ENCODE measurements around the gene APOBEC3H. TPM values are rescaled to one million over a fixed set of nuclear protein-coding genes. Genes with fewer than 3 reads are reported as not detected.
"Not testable (repeated sequence)": the region's sequence is repeated elsewhere in the genome, so short reads cannot be mapped to it uniquely, and the experiment has no call there.

The APOBEC3H gene
- total RNA-seq, 1 donor, result 0.45 TPM

DNA sequence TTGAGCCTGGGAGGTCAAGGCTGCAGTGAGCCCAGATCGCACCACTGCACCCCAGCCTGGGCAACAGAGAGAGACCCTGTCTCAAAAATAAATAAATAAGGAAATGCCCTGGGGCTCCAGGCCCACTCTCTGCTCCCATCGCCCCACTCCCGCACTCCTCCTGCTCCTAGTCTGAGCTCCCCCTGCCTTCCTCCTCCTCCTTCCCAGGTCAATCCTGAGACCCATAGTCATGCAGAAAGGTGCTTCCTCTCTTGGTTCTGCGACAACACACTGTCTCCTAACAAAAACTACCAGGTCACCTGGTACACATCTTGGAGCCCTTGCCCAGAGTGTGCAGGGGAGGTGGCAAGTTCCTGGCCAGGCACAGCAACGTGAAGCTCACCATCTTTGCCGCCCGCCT is 26.9 kb upstream of the APOBEC3H start:
- TF ChIP-seq, protein P1, sequence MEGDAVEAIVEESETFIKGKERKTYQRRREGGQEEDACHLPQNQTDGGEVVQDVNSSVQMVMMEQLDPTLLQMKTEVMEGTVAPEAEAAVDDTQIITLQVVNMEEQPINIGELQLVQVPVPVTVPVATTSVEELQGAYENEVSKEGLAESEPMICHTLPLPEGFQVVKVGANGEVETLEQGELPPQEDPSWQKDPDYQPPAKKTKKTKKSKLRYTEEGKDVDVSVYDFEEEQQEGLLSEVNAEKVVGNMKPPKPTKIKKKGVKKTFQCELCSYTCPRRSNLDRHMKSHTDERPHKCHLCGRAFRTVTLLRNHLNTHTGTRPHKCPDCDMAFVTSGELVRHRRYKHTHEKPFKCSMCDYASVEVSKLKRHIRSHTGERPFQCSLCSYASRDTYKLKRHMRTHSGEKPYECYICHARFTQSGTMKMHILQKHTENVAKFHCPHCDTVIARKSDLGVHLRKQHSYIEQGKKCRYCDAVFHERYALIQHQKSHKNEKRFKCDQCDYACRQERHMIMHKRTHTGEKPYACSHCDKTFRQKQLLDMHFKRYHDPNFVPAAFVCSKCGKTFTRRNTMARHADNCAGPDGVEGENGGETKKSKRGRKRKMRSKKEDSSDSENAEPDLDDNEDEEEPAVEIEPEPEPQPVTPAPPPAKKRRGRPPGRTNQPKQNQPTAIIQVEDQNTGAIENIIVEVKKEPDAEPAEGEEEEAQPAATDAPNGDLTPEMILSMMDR (IDR thresholded peaks at IDR 0.05; ENCODE audit: insufficient read depth, low read length), result no peak
- H3K4me3 ChIP-seq (ENCODE audit: low read depth, low read length), result no peak overlapping the region
- no peak for DNase-seq (ENCODE audit: low read depth)

DNA sequence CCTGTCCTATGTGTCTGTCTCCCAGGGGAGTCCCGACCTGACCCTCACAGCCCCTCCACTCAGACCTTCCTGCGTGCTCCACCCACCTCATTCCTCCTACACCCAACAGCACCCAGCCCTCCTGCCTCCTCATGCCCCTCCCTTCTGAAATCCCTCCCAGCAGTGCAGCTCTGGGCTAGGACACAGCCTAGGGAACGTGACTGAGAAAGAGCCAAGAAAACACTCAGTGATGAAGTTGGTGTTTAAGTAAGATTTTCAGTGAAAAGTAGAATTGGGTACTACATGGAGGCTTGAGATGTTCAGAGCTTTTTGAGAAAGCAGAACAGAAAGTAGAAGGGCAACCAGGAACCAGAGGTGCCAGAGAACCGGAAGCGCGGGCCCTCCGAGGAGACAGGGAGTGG is 24.5 kb upstream of the APOBEC3H start:
- not testable (repeated sequence) for H3K4me3 ChIP-seq (ENCODE audit: low read depth, low read length); DNase-seq (ENCODE audit: low read depth)

DNA sequence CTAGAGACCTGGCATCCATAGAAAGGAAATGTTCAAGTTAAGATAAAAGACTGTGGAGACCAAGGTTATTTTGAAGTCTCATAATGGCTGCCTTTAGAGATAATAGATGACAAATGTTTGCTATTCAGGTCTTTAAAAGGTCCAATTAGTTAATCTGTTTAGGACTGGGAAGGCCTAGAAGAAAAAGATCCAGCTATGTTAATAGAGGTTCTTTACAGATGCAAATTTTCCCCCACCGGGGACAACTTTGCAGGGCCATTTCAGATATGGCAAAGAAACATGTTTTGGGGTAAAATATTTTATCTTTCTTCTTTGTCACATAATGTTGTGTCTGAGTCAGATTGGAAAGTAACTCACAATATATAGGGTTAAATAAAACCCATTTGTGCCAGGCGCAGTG is 23.1 kb upstream of the APOBEC3H start:
- TF ChIP-seq, protein P1 (IDR thresholded peaks at IDR 0.05; ENCODE audit: insufficient read depth, low read length), result no peak
- no peak overlapping the region for H3K4me3 ChIP-seq (ENCODE audit: low read depth, low read length)
- no peak for DNase-seq (ENCODE audit: low read depth)

DNA sequence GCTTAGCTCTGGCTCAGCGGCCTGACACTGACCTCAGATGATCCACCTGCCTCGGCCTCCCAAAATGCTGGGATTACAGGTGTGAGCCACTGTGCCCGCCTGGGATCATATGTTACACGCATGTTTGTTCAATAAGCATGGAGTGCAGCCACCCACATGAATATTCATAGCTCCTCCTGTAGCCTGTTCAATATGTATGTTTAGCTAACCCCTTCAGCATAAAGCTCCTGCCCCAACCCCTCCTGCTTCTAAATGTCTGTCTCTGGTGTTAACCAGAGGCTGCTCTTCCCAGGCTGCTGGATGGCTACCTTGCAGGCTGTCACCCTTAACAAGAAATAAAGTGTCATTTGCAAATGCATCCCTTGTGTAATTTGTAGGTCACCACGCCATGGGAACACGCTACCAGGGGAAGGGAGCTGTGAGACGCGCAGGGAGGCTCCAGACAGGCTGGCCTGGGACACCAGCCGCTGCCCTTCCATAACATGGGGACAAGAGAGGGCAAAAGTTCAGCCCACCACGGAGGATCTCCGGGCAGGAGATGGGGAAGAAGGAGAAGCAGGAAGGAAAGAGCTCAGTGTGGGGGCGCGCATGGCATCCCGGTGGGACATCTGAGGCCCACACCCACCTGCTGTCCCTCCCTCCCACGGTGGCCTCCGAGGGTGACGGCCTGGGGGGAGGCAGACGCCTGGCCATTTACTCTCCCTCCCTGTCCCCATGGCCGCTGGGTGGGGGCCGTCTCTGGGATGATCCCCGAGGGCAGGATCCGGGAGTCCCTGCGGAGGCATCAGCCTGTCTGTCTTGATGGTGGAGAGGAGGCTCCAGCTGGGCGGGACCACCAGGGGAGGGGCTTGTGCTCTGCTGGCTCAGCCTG is 20.7 kb upstream of the APOBEC3H start:
- peak overlapping the region; percentile 33 for H3K4me3 ChIP-seq (ENCODE audit: low read depth, low read length)

DNA sequence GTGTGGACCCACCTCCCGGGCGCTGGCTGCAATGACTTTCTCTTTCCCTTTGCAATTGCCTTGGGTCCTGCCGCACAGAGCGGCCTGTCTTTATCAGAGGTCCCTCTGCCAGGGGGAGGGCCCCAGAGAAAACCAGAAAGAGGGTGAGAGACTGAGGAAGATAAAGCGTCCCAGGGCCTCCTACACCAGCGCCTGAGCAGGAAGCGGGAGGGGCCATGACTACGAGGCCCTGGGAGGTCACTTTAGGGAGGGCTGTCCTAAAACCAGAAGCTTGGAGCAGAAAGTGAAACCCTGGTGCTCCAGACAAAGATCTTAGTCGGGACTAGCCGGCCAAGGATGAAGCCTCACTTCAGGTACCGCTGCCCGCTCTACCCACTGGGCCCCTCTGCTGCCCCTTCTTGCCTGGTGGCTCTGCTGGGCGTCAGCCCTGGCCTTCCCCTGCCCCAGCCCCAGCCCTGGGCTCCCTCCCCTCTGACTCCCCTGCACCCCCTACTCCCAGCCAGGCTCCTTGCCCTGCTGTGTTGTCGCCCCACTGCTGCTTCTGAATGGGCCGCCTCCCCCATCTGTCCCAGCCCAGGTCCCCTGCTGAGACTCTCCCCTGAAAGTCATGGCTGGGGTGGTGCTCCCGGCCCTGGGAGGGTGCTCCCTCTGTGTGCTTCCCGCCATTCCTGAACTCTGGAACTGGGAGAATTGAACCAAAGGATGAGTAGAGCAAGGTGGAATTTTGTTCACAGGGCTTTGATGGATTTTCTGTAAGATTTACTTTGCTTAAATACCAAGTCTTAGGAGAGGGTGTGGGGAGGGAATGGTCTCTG is 19.8 kb upstream of the APOBEC3H start, which contains the start of gene APOBEC3G:
APOBEC3G (plus strand) TSS at position 250 of the 815 bp plus-strand sequence; CDS start at position 337, 87 bp downstream.
- peak within 1 kb of the TSS; percentile 65 for H3K4me3 ChIP-seq (ENCODE audit: low read depth, low read length)
- DNase-seq (ENCODE audit: low read depth), result peak; percentile 64

More for the DNA sequence above, 20.7 kb upstream of the APOBEC3H start:
- DNase-seq (ENCODE audit: low read depth), result not testable (repeated sequence)

DNA sequence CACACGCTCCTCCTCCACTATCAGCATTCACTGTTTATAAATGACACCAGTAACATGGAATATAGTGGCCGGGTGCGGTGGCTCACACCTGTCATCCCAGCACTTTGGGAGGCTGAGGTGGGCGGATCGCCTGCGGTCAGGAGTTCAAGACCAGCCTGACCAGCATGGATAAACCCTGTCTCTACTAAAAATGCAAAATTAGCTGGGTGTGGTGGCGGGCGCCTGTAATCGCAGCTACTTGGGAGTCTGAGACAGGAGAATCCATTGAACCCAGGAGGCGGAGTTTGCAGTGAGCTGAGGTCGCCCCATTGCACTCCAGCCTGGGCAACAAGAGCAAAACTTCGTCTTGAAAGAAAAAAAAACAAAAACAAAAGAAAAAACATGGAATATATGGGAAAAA is 19.1 kb upstream of the APOBEC3H start:
- DNase-seq (ENCODE audit: low read depth), result not testable (repeated sequence)
- peak overlapping the region; percentile 65 for H3K4me3 ChIP-seq (ENCODE audit: low read depth, low read length)

DNA sequence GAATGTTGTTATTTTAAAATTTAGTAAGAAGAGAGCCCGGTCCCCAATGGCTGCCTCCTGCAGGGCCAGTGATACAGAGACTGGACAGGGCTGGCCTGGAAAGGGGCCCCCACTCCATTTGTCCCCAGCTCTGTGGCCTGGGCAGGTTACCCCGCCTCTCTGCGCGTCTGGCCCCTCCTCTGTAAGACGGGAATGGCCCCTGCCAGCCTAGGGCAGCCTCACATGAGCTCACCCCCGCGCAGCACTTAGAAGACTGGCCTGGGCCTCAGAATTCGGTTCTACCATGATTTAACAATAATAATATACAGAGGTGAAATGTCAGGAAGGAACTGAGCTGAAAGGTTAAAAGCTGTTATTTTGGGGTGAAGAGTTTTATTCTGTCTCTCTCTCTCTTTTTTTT is 18.7 kb upstream of the APOBEC3H start:
- no peak overlapping the region for H3K4me3 ChIP-seq (ENCODE audit: low read depth, low read length)
- no peak for DNase-seq (ENCODE audit: low read depth)
- TF ChIP-seq, protein P1 (IDR thresholded peaks at IDR 0.05; ENCODE audit: insufficient read depth, low read length), result no peak

DNA sequence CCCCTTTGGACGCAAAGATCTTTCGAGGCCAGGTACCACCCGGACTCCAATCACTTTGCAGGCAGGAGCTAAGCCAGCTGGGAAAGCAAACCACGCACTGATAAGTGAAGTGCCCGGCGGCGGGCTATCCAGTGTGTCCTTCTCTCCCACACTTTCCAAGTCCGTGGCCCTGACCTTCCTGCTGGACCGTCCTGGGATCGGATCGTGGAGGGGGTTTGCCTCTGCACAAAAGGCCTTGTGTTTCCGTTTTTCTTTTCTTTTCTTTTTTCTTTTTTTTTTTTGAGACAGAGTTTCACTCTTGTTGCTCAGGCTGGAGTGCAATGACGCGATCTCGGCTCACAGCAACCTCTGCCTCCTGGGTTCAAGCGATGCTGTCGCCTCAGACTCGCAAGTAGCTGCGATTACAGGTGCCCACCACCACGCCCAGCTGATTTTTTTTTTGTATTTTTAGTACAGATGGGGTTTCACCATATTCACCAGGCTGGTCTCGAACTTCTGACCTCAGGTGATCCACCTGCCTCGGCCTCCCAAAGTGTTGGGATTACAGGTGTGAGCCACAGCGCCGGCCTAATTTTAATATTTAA is 17.9 kb upstream of the APOBEC3H start:
- not testable (repeated sequence) for H3K4me3 ChIP-seq (ENCODE audit: low read depth, low read length); DNase-seq (ENCODE audit: low read depth)

DNA sequence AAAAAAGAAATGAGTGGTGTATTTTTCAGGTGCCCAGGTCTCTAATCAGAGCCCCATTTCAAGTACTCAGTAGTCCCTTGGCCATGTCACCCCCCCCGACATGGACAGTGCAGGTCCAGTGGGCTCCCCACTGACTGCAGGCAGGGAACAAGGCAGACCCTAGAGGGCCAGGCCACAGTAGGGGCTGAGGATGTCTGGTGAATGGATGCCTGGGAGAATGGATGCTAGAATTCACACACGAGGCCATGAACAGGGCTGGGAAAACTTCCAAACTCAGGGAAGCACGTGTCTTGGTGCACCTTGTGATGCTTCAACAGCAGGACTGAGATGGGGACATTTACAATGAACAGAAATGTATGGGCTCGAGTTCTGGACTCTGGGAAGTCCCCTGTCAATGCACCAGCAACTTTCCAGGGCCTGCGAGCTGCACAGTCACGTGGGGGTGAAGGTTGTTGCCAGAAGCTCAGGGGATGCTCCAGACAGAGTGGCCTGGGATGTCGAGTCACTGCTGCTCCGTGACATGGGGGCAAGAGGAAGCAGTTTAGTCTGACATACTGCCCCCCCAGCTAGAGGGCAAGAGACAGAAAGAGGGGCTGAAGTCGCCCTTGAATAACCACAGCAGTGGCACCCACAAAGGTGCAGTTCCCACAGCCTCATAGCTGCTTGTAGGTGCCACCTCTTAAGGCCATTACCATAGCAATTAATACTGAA is 16.8 kb upstream of the APOBEC3H start:
- no peak for DNase-seq (ENCODE audit: low read depth)
- H3K4me3 ChIP-seq (ENCODE audit: low read depth, low read length), result no peak overlapping the region
- TF ChIP-seq, protein P1 (IDR thresholded peaks at IDR 0.05; ENCODE audit: insufficient read depth, low read length), result no peak

All from fibroblast of the aortic adventitia (primary cell).